Activated CD4-positive, alpha-beta T cell treated with anti-CD3 and anti-CD28 coated beads for 1 hour (primary cell): ENCODE results near the gene NOP58.
"Not testable (repeated sequence)": the region's sequence is repeated elsewhere in the genome, so short reads cannot be mapped to it uniquely, and the experiment has no call there.

Experiments used
- DNase-seq: peaks from one replicate; pipeline ENCODE4 v3.0.0-alpha.2; 2020

NOP58 gene

DNA sequence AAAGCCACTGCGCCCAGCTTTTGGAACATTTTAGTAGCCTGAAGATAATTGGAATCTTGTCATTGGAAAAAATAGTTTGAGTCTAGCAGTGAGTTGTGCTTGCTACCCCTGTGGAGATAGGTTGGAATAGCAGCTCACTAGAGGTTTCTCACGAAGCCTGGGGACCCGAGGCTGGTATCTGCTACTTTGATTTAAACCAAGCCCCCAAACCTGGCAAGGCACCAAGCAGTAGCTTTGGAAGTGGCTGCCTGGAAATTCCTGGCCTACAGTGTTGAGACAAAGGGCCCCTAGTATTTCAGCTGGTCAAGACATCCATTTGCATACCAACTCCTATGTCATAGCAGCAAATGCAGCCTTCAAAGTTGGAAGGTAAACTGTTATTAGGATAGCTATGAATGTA, 42.1 kb downstream of the NOP58 start:
- DNase-seq = no peak

DNA sequence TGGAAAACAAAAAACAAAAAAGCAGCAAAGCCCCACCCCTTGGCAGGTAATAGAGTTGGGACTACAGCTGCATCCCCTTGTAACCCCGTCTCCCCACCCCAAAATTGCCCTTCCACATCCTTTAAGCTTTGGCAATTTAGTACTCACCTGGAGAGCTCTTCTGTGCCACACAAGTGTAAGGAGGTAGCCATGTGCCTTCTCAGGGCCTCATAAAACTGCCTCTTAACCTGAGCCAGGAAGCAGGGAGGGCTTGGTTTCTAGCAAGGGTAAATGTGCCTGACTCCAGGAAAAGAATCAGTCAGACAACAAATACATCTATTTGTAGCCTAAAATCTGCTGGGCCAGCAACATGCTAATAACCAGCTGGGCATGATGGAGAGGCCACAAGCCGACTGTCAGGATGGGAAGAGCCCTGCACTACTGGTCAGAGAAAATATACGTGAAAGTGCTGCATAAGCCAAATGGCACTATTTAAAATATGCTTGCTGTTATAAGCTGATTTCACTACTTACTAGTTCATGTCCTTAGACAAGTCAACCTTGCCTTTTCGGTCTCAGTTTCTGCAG, 46.3 kb downstream of the NOP58 start:
- no peak for DNase-seq

DNA sequence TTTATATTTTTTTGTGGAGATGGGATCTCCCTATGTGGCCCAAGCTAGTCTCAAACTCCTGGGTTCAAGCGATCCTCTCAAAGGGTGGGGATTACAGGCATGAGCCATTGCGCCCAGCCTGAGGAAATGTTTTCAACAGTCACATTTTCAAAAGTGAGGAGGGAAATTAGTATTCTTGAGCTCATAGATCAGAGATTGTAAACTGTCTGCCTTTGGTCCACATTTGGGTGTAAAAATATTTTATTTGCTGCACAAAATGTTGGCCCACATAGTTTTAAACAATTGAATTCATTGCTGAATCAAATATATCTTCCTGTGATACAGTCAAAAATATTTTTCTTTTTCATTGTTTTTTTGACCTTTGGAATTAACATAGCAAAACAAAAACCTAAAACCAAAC, 48.6 kb downstream of the NOP58 start:
- no peak for DNase-seq

DNA sequence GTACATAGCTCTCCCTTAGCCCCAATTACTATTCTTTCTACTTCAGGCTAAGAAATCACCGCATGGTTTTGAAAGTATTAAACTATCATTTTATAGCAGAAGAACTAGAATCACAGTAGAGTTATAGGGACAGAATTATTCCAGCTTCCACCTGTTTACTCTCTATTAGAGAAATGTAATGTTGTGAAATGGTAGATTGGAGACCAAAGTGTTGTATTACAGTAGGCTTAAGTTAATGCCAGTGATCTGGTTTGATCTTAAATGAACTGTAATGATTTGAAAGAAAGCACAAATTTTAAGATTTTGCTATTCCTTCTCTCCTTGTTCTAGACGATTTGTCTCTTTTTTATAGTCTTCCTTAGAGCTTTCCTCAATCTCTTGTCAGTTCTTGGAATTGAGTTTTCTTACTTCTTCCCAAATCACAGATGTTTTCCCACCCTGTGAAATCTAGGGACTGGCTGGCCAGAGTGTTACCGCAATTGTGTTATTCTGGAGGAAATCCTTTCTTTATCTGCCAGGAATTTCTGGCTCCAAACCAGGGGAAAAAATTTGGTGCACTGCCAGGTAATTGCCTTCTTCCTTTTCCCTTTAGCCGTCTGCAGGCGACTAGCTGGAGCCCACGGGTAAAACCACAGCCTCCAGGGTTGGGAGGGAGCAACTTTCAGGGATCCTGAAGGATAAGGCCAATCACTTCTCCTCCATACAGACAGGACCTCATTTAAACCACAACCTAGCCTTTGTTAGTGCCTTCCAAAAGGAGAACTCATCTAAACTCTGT, 51.7 kb downstream of the NOP58 start:
- DNase-seq = no peak

DNA sequence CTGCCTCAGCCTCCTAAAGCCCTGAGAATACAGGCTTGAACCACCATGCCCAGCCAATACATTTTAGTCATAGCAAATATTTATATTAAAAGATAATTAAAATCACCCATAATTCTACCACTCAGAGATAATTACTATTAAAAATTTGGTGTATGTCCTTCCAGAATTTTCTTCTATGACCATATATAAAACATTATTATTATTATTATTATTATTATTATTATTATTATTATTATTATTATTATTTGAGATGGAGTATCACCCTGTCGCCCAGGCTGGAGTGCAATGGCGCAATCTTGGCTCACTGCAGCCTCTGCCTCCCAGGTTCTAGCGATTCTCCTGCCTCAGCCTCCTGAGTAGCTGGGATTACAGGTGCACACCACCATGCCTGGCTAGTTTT, 54.8 kb downstream of the NOP58 start:
- DNase-seq = not testable (repeated sequence)

DNA sequence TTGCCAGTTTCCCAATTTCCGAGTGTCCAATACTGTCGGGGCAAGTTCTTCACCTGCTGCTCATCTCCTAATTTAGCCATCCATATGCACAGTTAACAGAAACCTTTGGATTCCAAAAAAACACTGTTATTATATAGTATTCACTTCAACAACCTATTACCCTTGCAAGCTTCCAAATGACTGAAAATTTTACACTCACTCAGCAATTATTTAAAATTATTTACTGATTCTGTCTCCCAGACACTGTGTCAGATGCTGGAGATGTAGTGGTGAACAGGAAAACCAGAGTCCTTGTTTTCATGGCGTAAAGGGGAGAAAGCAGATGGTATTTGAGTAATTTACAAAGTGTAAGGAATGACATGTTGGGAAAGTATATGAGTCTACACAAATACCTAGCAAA, 56.9 kb downstream of the NOP58 start:
- DNase-seq = no peak

DNA sequence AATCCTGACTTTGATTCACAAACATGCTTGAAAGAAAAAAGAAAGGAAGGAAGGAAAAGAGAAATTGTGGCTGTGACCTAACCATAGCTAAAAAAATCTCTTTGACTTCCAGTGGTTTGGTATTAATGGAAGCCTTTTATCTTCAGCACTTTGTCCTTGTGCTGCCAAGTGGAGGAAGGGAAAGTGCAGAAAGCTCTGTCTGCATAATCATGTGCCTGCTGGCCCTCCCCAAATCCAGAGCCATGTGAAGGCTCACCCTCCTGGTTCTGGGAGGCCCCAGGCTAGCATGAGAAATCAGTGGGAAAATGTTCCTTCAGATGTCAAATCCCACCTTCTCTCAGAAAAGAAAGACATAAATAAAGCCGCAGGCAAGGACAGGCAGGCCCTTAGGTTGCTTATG, 62.3 kb downstream of the NOP58 start:
- no peak for DNase-seq

DNA sequence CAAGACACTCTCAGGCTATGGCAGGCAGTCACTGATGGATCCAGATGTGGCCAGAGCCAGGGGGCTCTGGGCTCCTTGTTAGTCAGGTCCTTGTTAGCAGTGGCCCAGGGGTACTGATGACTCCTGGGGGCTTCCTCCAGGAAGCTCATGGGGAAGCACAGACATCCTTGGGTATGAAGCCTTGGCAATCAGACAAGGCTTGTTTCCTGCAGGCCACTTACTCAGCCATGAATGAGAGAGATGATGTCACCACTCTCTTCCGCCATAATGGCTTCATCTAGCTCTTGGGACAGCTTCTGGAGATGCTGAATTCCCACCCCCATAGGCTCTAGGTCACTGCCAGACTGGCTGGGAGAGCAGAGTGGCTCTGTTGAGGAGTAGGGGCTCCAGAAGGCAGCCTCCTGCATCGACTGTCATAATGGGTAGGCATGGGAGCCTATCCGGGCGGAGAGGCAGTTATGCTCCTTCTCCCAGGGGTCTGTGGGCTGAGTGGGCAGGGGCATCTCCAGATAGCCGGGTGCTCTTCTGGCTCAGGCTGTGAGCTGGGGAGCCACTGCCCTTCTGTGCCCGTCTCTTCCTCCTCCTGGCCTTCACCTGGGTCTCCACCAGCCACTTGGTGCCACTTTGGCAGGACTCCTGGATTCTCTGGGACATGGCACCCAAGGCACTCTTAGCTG, 70.4 kb downstream of the NOP58 start:
- no peak for DNase-seq

DNA sequence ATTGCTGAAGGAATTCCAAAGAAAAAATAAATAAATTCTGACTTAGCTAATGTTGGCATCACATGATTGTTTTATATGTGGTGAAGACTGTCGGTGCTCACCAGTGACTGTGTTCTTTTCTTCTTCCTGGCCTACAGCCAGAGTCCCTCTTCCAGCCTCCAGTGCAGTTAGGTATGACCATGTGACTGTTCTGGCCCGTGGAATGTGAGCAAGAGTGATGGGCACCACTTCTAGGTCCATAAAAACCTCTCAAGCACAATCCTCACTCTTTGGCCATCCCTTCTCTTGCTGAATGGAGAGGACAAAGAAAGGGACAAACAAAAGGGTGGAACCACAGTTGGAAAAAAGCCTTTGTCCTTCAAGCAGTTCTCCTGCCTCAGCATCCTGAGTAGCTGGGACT, 71.6 kb downstream of the NOP58 start:
- no peak for DNase-seq

DNA sequence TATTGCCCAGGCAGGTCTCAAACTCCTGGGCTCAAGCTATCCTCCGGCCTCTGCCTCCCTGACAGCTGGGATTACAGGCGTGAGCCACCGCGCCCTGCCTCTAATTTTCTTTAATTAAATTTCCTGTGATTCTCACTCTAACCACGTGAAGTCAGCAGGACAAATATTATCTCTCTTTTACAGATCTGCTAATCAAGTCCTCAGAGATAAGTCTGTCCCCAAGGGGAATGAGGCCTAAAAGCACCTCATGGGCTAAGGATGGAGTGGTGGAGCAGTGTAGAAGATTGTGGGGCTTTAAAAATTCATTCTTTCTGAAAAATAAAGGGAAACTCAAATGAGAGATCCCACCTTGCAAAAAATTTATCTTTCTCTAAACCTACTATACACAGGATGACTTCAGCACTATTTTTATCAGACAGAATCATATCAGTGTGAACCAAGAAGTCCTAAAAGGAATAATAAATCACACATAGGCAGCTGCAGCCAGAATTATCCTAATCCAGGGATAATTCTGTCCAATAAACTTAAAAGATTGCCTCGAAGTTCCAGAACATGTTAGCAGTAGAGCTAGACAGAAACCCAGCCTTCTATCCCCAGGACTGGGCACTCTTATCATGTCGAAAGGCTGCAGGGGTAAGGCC, 72.3 kb downstream of the NOP58 start:
- no peak for DNase-seq

DNA sequence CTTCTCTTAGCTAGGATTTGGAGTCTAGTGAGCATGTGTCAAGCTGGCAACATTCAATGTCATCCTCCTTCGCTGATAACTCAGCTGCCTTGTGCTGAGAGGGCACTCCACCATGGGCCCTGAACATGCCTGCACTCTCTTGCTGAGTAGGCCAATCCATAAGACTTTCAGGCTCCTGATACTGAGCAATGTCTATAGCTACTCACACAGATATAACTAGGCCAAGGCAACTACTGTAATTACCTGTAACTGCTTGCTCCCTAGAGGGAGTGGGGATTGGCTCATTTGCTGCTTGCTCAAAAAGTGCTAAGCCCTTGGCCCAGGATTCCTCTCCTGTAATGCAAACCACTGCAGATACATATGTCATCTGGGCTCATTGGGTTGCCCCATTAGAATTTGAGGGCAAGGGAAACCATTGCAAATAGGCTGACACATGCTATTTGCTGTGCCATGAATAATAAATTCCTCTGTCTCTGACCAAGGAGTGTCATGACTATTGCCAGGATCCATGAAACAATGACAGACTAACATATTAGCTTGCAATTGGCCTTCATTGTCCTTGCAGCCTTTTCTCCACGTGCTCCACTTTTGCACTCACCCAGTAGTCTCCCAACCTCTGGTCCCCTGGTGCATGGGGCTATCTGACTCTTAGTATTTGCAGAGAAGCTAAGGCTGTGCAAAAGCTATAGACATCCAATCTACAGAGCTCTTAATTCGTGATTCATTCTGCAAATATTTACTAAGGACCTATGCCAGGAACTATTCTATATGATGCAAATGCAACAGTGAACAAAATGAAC, 73.7 kb downstream of the NOP58 start:
- DNase-seq = no peak

DNA sequence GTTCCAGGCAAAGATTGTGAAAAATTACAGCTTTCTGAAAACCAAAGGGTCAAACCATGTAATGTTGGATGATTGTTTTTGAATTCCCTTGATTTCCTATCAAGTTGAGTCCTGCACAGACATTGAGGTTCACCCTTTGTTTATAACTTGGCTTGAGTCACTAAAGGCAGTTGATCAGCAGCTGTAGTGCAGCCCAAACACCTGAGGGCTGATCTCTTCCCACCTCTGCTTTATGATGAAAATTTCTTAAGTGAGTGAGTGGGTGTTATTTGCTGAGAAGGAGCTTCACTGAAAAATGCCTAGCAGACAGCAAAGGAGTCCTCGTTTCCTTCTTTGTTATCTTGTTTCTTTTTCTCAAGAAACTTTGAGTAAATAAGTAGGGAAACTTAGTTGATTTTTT, 78.6 kb downstream of the NOP58 start:
- DNase-seq = no peak

DNA sequence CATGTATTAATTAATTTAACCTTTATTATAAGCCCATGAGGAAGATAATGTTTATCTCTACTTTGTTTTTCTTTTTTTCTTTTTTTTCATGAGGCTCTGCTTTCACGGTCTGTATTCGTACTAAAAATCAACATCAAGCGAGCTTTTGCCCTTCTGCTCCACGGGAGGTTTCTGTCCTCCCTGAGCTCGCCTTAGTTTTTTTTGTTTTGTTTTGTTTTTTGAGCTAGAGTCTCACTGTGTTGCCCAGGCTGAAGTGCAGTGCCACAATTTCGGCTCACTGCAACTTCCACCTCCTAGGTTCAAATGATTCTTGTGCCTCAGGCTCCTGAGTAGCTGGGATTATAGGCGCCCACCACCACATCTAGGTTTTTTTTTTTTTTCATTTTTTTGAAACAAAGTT, 80.6 kb downstream of the NOP58 start:
- DNase-seq = no peak
